IPS-NIHi11 (cell line): ENCODE measurements around the gene SPIB.
A peak's percentile ranks its signal among the peaks of the same experiment; 100 is the strongest.
"Not testable (repeated sequence)": the region's sequence is repeated elsewhere in the genome, so short reads cannot be mapped to it uniquely, and the experiment has no call there.

ENCODE experiments used
- DNase-seq: peaks from one replicate; pipeline ENCODE4 v3.0.0; 2012; ENCODE audit warnings: mixed read lengths, low spot score

The SPIB gene

DNA sequence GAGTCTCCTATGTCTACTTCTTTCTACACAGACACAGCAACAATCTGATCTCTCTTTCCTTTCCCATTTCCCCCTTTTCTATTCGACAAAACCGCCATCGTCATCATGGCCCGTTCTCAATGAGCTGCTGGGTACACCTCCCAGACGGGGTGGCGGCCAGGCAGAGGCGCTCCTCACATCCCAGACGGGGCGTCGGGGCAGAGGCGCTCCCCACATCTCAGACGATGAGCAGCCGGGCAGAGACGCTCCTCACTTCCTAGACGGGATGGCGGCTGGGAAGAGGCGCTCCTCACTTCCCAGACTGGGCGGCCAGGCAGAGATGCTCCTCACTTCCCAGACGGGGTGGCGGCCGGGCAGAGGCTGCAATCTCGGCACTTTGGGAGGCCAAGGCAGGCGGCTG is 27.8 kb upstream of the SPIB start:
- not testable (repeated sequence) for DNase-seq

DNA sequence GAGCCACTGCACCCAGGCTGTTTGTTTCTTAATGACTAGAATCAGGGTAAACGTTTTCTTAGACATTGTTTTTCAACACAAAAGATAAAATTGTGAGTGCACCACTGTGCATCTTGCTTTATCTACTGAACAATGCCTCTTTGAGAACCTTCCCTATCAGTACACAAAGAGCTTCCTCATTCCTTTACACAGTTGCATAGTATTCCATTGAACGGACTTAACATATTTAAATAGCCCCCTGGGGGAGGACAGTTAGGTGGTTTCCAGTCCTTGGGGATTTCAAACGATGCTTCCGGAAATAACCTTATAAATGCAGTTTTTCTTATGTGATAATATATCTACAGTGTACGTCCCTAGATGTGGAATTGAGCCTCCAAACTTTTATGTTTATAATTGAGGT is 26.0 kb upstream of the SPIB start:
- DNase-seq: no peak

DNA sequence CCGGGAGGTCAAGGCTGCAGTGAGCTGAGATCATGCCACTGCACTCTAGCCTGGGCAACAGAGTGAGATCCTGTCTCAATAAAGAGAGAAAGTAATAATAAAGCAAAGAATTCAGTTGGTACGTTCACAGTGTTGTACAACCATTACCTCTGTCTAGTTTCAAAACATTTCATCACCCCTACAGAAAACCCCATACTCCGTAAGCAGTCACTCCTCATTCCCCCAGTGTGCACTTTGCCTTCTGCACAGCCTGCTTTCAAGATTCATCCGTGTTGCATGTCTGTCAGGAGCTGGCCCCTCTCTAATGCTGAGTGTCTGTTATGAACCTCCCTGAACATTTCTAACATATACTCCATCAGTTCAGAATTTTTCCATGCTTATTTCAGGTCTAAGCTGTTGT is 25.1 kb upstream of the SPIB start:
- DNase-seq: no peak

DNA sequence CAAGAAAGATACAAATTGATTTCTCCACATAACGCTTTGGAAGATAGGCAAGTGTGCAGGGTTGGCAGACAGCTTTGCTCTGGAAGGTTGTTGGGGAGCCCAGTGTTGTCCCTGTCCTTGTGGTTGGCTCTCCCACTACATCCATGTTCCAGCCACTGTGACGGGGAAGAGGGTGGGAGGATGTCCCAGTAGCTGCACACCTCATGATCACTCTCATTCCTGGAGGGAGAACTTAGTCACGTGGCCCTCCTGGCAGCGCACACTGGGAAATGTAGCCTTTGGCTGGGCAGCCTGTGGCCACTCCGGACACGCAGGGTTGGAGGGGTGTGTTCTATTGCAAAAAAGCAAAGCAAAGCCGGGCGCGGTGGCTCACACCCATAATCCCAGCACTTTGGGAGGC is 24.7 kb upstream of the SPIB start:
- DNase-seq: no peak

DNA sequence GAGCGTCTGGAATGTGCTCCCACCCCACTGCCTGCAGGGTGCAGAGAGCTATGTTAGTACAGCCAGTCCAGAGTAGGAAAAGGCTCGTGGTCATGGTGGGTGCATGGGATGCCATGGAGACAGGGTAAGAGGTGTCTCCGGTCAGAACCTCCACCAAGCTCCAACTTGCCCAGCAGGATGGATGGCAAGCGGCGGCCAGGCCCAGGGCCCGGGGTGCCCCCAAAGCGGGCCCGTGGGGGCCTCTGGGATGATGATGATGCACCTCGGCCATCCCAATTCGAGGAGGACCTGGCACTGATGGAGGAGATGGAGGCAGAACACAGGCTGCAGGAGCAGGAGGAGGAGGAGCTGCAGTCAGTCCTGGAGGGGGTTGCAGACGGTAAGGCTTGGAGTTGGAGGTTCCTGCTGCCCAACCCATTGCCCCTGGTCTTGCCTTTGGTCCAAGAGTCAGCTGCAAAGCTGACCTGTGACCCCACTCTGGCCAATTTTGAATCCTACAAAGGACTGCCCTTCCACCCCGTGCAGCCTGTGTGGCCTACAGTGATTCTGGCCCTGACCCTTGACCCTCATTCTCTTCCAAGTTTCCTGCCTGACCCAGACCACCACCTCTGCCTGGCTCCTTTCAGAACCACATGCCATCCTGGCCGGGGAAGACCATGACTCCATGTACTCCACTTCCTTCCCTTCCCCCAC is 19.9 kb upstream of the SPIB start:
- DNase-seq: no peak

DNA sequence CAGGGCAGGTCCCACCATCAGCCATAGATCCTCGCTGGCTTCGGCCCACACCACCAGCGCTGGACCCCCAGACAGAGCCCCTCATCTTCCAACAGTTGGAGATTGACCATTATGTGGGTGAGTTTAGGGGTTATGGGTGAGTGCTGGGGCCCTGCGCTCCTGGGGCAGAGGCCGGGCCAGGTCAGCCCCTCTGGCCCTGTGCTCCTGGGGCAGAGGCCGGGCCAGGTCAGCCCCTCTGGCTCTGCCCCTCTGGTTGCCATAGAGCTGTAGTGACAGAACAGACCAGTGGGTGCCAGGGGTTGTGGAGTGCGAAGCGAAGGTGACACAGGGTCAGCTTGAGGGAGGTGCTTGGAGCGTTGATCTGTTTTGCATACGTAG is 19.4 kb upstream of the SPIB start:
- no peak for DNase-seq

DNA sequence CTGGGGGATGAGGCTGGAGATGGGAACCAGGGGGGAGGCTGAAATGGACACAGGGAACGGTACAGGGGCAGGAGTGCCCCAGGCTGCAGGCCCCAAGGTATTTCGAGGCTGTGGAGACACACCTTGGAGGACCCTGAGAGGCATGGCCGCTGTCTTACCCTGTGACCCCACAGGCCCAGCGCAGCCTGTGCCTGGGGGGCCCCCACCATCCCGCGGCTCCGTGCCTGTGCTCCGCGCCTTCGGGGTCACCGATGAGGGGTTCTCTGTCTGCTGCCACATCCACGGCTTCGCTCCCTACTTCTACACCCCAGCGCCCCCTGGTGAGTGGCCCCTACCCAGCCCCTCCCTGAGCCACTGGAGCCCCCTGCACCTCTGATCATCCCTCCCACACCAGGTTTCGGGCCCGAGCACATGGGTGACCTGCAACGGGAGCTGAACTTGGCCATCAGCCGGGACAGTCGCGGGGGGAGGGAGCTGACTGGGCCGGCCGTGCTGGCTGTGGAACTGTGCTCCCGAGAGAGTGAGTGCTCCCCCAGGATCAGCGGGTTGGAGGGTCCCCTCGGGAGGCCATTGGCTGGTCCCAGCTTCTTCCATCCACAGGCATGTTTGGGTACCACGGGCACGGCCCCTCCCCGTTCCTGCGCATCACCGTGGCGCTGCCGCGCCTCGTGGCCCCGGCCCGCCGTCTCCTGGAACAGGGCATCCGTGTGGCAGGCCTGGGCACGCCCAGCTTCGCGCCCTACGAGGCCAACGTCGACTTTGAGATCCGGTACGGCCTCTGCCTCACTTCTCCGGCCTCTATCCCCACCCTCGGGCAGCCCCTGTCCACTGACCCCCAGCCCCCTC is 16.9 kb upstream of the SPIB start:
- DNase-seq: no peak

DNA sequence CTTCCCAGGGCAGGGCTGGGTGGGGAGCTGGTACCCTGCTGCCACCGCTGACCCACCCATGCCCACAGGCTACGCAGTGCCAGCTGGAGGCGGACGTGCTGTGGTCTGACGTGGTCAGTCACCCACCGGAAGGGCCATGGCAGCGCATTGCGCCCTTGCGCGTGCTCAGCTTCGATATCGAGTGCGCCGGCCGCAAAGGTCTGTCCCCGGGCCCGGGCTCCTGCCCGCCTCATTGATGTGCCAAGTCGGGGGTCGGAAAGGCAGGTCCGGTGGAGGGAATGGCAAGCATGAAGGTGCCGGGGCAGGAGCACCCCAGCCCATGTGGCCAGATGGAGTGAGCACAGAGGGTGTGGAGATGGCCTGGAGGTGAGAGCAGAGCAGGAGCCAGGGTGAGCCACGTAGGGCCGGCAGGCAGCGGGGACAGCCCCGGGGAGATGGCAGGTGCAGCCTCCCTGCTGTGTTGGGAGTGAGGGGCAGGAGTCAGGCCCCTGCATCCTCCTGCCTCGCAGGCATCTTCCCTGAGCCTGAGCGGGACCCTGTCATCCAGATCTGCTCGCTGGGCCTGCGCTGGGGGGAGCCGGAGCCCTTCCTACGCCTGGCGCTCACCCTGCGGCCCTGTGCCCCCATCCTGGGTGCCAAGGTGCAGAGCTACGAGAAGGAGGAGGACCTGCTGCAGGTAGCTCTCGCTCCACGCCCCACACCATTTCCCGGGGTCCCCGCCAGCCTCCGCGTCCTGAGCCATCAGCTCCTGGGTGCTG is 16.0 kb upstream of the SPIB start:
- no peak for DNase-seq

DNA sequence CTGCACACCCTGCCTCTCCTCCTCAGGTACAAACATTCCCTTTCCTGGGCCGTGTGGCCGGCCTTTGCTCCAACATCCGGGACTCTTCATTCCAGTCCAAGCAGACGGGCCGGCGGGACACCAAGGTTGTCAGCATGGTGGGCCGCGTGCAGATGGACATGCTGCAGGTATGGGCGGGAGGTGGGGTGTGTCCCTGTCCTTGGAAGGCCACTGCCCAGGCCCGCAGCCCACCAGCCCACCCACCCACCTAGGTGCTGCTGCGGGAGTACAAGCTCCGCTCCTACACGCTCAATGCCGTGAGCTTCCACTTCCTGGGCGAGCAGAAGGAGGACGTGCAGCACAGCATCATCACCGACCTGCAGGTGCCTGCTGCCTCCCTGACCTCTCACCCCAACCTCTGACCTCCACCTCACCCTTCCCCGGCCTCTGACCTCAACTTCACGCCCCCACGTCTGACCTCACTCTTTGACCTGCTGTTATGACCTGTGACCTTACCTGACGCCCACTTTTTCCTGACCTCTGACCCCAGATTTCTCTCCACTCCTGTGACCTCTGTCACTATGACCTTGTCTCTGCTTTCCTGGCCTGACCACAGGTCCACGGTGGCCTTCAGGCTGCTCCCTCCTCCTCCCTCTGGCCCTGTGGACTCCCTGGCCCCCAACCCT is 12.4 kb upstream of the SPIB start:
- no peak for DNase-seq

DNA sequence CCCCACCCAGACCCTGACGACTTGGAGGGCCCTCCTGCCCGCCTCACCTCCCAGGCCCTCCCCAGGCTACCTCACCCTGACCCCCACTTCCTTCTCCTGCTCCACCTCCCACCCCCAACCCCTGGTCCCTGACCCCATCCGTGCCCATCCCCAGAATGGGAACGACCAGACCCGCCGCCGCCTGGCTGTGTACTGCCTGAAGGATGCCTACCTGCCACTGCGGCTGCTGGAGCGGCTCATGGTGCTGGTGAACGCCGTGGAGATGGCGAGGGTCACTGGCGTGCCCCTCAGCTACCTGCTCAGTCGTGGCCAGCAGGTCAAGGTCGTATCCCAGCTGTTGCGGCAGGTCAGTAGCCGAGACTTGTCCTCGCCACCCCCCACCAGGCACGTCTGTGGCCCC is 11.9 kb upstream of the SPIB start:
- DNase-seq: no peak

DNA sequence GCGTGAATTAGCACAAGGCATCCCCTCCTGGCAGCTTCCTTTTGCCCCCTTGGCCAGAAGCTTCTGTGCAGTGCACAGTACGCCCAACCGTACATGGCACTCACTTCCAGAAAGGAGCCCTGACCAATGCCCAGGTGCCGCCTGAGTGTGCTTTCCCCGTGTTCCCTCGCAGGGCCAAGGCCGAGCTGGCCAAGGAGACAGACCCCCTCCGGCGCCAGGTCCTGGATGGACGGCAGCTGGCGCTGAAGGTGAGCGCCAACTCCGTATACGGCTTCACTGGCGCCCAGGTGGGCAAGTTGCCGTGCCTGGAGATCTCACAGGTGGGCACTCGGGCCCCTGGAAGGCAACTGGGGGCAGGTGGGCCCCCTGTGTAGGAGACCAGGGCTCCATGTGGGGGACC is 9.4 kb upstream of the SPIB start:
- no peak for DNase-seq

DNA sequence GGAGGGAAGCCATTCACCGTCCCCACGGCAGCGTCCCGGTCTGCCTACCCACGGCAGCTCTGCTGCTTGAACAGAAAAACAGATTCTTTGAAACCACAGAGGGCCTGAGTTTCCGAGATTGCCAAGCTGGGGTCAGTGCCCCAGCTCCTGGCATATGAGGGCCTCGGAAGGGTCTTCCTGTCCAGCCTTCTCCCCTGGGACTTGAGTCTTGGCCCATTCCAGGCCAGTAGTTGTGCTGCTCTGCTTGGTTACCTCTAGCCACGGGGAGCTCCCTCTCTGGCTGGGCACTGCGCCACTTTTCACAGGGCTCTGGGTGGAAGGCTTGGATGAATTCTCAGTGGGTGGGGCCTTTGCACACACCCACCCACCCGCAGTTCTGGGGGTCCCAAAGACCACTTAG is 8.6 kb upstream of the SPIB start:
- DNase-seq: no peak

DNA sequence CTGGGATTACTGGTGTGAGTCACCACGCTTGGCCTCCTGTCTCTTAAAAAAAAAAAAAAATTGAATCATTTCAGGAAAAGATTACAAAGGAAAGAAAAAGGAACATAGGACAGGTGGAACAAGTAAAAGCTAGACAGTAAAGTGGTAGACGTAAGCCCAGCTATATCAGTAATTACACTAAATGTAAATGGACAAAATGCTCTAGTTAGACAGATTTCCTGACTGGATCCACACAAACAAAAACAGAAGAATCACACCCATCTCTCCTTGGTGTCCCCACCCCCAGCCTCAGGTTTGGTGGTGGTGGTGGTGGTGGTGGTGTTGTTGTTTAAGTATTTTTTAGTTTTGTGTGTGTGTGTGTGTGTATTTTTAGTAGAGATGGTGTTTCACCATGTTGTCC is 6.3 kb upstream of the SPIB start:
- no peak for DNase-seq

DNA sequence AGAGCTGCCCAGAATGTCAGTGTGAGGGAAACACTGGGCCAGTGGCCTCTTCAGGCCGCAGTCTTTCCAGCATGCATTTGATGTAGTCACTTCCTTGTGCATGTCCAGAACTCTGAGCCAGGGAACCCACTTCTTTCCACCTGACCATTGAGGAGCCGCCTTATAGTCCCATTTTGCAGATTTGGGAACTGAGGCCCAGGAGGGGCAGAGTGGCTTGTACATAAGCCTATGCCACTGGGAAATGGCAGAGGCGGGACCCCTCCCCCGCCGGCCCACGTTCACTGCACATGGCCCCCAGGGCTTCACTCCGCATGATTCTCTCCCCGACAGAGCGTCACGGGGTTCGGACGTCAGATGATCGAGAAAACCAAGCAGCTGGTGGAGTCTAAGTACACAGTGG is 5.6 kb upstream of the SPIB start:
- DNase-seq: no peak

DNA sequence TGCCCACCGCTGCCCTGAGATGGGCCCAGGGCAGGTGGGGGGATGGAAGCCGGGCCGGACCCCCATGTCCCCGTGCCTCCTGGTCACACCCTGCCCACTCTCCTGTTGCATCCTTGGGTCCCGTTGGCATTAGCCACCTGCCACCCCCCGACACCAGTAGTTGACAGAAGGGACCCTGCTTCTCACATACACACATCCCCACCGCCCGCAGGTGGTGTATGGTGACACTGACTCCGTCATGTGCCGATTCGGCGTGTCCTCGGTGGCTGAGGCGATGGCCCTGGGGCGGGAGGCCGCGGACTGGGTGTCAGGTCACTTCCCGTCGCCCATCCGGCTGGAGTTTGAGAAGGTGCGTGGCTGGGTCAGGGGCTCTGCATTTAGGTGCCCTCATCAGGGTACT is 5.2 kb upstream of the SPIB start:
- DNase-seq: no peak

DNA sequence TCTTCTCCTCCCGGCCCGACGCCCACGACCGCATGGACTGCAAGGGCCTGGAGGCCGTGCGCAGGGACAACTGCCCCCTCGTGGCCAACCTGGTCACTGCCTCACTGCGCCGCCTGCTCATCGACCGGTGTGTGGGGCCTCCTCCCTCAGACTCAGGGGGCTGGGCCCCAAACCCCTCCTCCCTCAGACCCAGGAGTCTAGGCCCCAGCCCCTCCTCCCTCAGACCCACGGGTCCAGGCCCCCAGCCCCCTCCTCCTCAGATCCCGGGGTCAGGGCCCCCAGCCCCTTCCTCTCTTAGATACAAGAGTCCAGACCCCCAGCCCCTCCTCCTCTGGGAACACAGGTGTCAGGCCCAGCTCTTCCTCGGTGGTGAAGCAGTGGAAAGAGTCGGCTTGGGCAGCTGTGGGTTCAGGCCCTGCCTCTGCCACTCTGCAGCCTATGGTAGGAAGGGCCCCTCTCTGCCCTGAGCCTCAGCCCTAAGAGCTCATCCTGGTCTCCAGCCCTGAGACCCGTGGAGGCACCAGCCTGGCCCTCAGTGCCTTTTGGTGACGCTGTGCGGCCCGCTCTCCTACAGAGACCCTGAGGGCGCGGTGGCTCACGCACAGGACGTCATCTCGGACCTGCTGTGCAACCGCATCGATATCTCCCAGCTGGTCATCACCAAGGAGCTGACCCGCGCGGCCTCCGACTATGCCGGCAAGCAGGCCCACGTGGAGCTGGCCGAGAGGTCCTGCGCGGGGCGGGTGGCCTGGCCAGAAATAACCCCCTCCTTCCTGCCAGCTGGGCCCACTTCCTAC is 3.7 kb upstream of the SPIB start:
- DNase-seq: peak; percentile 97

DNA sequence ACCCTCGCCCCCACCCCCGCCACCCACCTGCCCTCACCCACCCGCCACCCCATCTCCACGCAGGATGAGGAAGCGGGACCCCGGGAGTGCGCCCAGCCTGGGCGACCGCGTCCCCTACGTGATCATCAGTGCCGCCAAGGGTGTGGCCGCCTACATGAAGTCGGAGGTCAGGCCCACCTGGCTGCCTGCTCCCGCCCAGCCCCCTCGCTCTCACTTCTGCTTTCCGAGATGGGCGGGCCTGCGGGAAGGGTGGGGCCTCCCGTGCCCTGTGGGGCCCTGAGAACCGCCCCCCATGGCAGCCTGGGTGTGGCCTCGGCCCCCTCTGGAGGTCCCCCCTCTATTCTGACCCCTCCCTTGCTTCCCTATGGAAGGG is 3.1 kb upstream of the SPIB start:
- no peak for DNase-seq

DNA sequence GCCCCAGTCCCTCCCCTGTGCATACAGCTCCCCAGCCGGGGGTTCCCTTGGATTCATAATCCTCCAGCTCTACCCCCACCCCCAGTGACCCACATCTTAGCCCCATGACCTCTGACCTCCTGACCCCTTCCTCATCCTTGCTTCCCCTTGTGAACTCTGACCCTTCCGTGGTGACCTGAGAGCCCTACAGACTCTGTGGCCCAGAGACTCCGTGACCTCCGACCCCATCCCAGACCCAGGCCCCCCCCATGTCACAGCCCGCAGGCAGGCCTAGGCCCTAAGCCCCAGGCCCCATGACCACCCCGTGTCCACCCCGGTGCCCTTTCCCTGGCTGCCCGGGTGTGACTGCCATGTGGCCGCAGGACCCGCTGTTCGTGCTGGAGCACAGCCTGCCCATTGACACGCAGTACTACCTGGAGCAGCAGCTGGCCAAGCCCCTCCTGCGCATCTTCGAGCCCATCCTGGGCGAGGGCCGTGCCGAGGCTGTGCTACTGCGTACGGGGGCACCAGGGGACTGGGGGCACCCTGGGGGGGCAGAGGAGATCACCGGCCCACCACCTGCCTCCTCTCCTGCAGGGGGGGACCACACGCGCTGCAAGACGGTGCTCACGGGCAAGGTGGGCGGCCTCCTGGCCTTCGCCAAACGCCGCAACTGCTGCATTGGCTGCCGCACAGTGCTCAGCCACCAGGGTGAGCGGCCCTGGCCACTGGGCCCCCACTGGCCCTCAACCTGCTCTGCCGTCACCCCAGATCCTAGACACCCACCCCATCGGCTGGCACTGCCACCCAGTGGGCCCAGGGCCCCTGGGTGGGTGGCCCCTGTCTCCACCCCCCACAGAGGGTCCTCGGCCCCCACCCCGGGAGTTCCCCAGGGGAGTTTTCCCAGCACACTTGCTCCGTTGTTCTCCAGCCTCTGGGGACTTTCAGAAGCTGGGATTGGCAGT is 2.4 kb upstream of the SPIB start:
- no peak for DNase-seq

DNA sequence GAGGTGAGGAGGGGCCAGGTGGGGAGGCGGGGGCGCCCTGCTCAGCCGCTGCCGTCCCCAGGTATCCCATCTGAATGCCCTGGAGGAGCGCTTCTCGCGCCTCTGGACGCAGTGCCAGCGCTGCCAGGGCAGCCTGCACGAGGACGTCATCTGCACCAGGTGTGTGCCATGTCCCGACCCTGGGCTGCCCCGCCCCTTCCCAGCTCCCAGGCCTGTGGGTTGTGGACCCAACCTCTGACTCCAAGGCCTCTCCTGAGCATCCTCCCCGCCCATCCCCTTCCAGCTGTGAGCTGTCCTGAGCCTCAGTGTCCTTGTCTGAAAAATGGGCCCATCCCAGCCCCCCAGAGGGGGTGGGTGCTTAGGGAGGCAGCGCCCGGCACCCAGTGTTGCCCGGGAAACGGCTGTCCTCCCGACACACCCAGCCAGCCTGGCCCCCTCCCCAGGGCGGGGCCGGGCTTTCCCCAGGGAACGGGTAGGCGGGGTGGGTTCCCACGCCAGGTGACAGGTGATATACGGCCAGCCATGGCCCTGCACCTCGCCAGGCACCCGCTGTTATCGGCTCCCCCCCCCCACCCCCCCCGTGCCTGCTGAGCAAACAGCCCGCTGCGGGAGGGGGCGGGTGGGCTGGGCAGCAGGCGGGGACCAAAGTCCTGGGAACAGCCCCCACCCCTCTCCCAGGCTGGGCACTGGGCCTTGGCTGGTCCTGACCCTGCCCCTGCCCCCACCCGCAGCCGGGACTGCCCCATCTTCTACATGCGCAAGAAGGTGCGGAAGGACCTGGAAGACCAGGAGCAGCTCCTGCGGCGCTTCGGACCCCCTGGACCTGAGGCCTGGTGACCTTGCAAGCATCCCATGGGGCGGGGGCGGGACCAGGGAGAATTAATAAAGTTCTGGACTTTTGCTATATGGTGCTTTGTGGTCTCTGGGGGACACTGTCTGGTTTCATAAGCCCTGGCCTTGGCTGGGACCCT is 1.3 kb upstream of the SPIB start:
- no peak for DNase-seq
